ENCODE data around the gene KLHDC1. TPM values are rescaled to one million over a fixed set of nuclear protein-coding genes. Genes with fewer than 3 reads are reported as not detected.
"Not testable (repeated sequence)": the region's sequence is repeated elsewhere in the genome, so short reads cannot be mapped to it uniquely, and the experiment has no call there.

The KLHDC1 gene
- total RNA-seq, 1 experiment from 2014 or later = 0.98 TPM

- H3K4me3 Mint-ChIP-seq (ENCODE audit: unreplicated experiment) = no peak overlapping the region
- BruUV-seq (replicated peaks) = no TSS peak
Observed at GRCh38 chr14:49703965-49704364, 11.0 kb downstream of the KLHDC1 start.

GRCh38 chr14:49704471-49704870 is 11.6 kb downstream of the KLHDC1 start:
- H3K4me3 Mint-ChIP-seq (ENCODE audit: unreplicated experiment); H3K27ac Mint-ChIP-seq (ENCODE audit: unreplicated experiment); H3K36me3 ChIP-seq (ENCODE audit: control insufficient read depth, insufficient read depth, low read length); H3K4me3 ChIP-seq (ENCODE audit: low read depth, low read length); H3K4me1 ChIP-seq; H3K27me3 ChIP-seq (replicated peaks; ENCODE audit: control insufficient read depth, insufficient read depth, low read length); H3K9me3 Mint-ChIP-seq (ENCODE audit: unreplicated experiment); POLR2A ChIA-PET; H3K4me1 Mint-ChIP-seq (ENCODE audit: low read depth, unreplicated experiment); H3K9me3 ChIP-seq; H3K27me3 Mint-ChIP-seq (ENCODE audit: insufficient read depth, unreplicated experiment); BruUV-seq (replicated peaks); H3K36me3 Mint-ChIP-seq (ENCODE audit: insufficient read depth, unreplicated experiment); CTCF ChIA-PET; DNase-seq; intact Hi-C loops (cut with micrococcal nuclease; ENCODE audit: unreplicated experiment): not testable (repeated sequence)

More at GRCh38 chr14:49703965-49704364, 11.0 kb downstream of the KLHDC1 start:
- CTCF ChIA-PET = no interaction called here
- no peaks in the 10 kb centered on the region for H3K4me1 ChIP-seq
- no peak overlapping the region for H3K4me3 ChIP-seq (ENCODE audit: low read depth, low read length)
- H3K9me3 Mint-ChIP-seq (ENCODE audit: unreplicated experiment) = no peaks in the 10 kb centered on the region
- H3K27me3 ChIP-seq (replicated peaks; ENCODE audit: control insufficient read depth, insufficient read depth, low read length) = no peaks in the 10 kb centered on the region
- no peaks in the 10 kb centered on the region for H3K9me3 ChIP-seq
- DNase-seq = no peak
- no peaks in the 10 kb centered on the region for H3K27me3 Mint-ChIP-seq (ENCODE audit: insufficient read depth, unreplicated experiment)
- no peaks in the 10 kb centered on the region for H3K36me3 Mint-ChIP-seq (ENCODE audit: insufficient read depth, unreplicated experiment)
- POLR2A ChIA-PET = interaction anchor here (0.6 kb wide), 1 partner anchor 14 kb away, joined by 5 read pairs; no protein-coding TSS in a partner anchor
- no peak for TF ChIP-seq CTCF (IDR thresholded peaks at IDR 0.05; ENCODE audit: insufficient read depth in 1 of 2, low read depth in 1 of 2, low read length in 1 of 2, severe bottlenecking in 1 of 2, unreplicated experiment in 1 of 2)
- H3K36me3 ChIP-seq (ENCODE audit: control insufficient read depth, insufficient read depth, low read length) = no peaks in the 10 kb centered on the region
- H3K27ac Mint-ChIP-seq (ENCODE audit: unreplicated experiment) = no peak overlapping the region
- intact Hi-C loops (cut with micrococcal nuclease; ENCODE audit: unreplicated experiment) = no loop called here
- H3K4me1 Mint-ChIP-seq (ENCODE audit: low read depth, unreplicated experiment) = no peaks in the 10 kb centered on the region

GRCh38 chr14:49710993-49711392 is 18.1 kb downstream of the KLHDC1 start:
- H3K4me3 Mint-ChIP-seq (ENCODE audit: unreplicated experiment); BruUV-seq (replicated peaks); H3K4me1 Mint-ChIP-seq (ENCODE audit: low read depth, unreplicated experiment); H3K9me3 Mint-ChIP-seq (ENCODE audit: unreplicated experiment); H3K4me1 ChIP-seq; H3K27me3 Mint-ChIP-seq (ENCODE audit: insufficient read depth, unreplicated experiment); H3K9me3 ChIP-seq; intact Hi-C loops (cut with micrococcal nuclease; ENCODE audit: unreplicated experiment); H3K36me3 Mint-ChIP-seq (ENCODE audit: insufficient read depth, unreplicated experiment); POLR2A ChIA-PET; H3K27ac Mint-ChIP-seq (ENCODE audit: unreplicated experiment); H3K27me3 ChIP-seq (replicated peaks; ENCODE audit: control insufficient read depth, insufficient read depth, low read length); CTCF ChIA-PET; H3K4me3 ChIP-seq (ENCODE audit: low read depth, low read length); H3K36me3 ChIP-seq (ENCODE audit: control insufficient read depth, insufficient read depth, low read length); DNase-seq: not testable (repeated sequence)

GRCh38 chr14:49720744-49721143 is 27.8 kb downstream of the KLHDC1 start:
- no peaks in the 10 kb centered on the region for H3K27me3 ChIP-seq (replicated peaks; ENCODE audit: control insufficient read depth, insufficient read depth, low read length)
- H3K4me3 Mint-ChIP-seq (ENCODE audit: unreplicated experiment) = no peak overlapping the region
- H3K9me3 Mint-ChIP-seq (ENCODE audit: unreplicated experiment) = peaks cover 6% of the 10 kb centered on the region
- DNase-seq = no peak
- H3K4me1 ChIP-seq = no peaks in the 10 kb centered on the region
- POLR2A ChIA-PET = interaction anchor here (1.4 kb wide), 1 partner anchor 47 kb away, joined by 14 read pairs; the partner anchor contains the start of gene KLHDC2
- no peaks in the 10 kb centered on the region for H3K36me3 Mint-ChIP-seq (ENCODE audit: insufficient read depth, unreplicated experiment)
- H3K4me1 Mint-ChIP-seq (ENCODE audit: low read depth, unreplicated experiment) = peaks cover 11% of the 10 kb centered on the region
- intact Hi-C loops (cut with micrococcal nuclease; ENCODE audit: unreplicated experiment) = loop anchor here (1.0 to 5.0 kb wide), 4 partner anchors 28 to 132 kb away; partner anchors contain the start of genes KLHDC1 and NEMF
- CTCF ChIA-PET = interaction anchor here (1.4 kb wide), 1 partner anchor 47 kb away, joined by 11 read pairs; the partner anchor contains the start of gene KLHDC2
- no peaks in the 10 kb centered on the region for H3K36me3 ChIP-seq (ENCODE audit: control insufficient read depth, insufficient read depth, low read length)
- TF ChIP-seq CTCF (IDR thresholded peaks at IDR 0.05; ENCODE audit: insufficient read depth in 1 of 2, low read depth in 1 of 2, low read length in 1 of 2, severe bottlenecking in 1 of 2, unreplicated experiment in 1 of 2) = no peak
- H3K4me3 ChIP-seq (ENCODE audit: low read depth, low read length) = no peak overlapping the region
- no peaks in the 10 kb centered on the region for H3K27me3 Mint-ChIP-seq (ENCODE audit: insufficient read depth, unreplicated experiment)
- no TSS peak for BruUV-seq (replicated peaks)
- H3K27ac Mint-ChIP-seq (ENCODE audit: unreplicated experiment) = no peak overlapping the region
- peaks cover 6% of the 10 kb centered on the region; the same call in 1 of the 2 replicates for H3K9me3 ChIP-seq
